Bronchial epithelial cell (primary cell): Measurements from ENCODE around the gene KMT5C. TPM values are rescaled to one million over a fixed set of nuclear protein-coding genes. Genes with fewer than 3 reads are reported as not detected.
A peak's percentile ranks its signal among the peaks of the same experiment; 100 is the strongest.

ENCODE experiments used
- DNase-seq: peaks from one replicate; pipeline ENCODE4 v3.0.0-alpha.2; 2010; ENCODE audit warnings: low read depth
- FAIRE-seq: peaks from 2 replicates; lab custom pipeline; 2011; peaks lifted over from hg19 to GRCh38; lab: Jason Lieb, UNC
- H3K27me3 ChIP-seq: 2 replicates; pipeline ENCODE4 v1.5.1; 2011; ENCODE audit warnings: low read length; ENCODE audit not compliant: control insufficient read depth, insufficient read depth
- H3K36me3 ChIP-seq: 2 replicates; pipeline ENCODE4 v1.5.1; 2011; ENCODE audit warnings: low read length; ENCODE audit not compliant: control insufficient read depth, insufficient read depth
- H3K4me3 ChIP-seq: 2 replicates; pipeline ENCODE4 v1.5.1; 2011; ENCODE audit warnings: mild to moderate bottlenecking, low read depth, low read length, control low read depth
- CTCF ChIP-seq: IDR thresholded peaks from 2 replicates; pipeline ENCODE4 v1.5.1; 2011; ENCODE audit warnings: mild to moderate bottlenecking, moderate library complexity, low read length, control low read depth, inconsistent platforms; ENCODE audit not compliant: insufficient read depth, severe bottlenecking
- total RNA-seq: library from RNA; depleted of rRNA; stranded (reverse); fragments of >200 nt; gene quantifications from 2 replicates; pipeline ENCODE4 v1.2.1, GENCODE V29; 2014

KMT5C gene
- total RNA-seq, 1 donor from 2014 or later, result 5.3 TPM

- peaks cover 4% of the 10 kb centered on the region for H3K27me3 ChIP-seq
- DNase-seq, result peak; percentile 55
- no peak overlapping the region for H3K4me3 ChIP-seq
- TF ChIP-seq CTCF, result no peak
- FAIRE-seq, result peak; percentile 64
- peaks cover 3% of the 10 kb centered on the region for H3K36me3 ChIP-seq
Observed at GRCh38 chr19:55352040-55352439, 12.4 kb downstream of the KMT5C start.

GRCh38 chr19:55352549-55353145 lies 13.0 kb downstream of the KMT5C start:
- no peak for TF ChIP-seq CTCF
- Histone ChIP-seq H3K36me3 (no peaks in the 10 kb centered on the region), H3K4me3 (no peak overlapping the region), H3K27me3 (peaks cover 4% of the 10 kb centered on the region)
- no peak for FAIRE-seq
- no peak for DNase-seq

GRCh38 chr19:55353356-55353802 lies 13.7 kb downstream of the KMT5C start:
- H3K4me3 ChIP-seq, result peak overlapping the region; percentile 56
- TF ChIP-seq CTCF, result no peak
- FAIRE-seq (no peak), DNase-seq (no peak)
- H3K27me3 ChIP-seq, result peaks cover 4% of the 10 kb centered on the region
- no peaks in the 10 kb centered on the region for H3K36me3 ChIP-seq

- peak overlapping the region; percentile 56 for H3K4me3 ChIP-seq
- DNase-seq (peak; percentile 40), FAIRE-seq (no peak)
- H3K36me3 ChIP-seq, result no peaks in the 10 kb centered on the region
- no peak for TF ChIP-seq CTCF
- peaks cover 4% of the 10 kb centered on the region for H3K27me3 ChIP-seq
Observed at GRCh38 chr19:55353803-55354697, 14.4 kb downstream of the KMT5C start.

GRCh38 chr19:55354698-55355212 lies 15.1 kb downstream of the KMT5C start, which contains the start of gene COX6B2:
TSS of gene COX6B2 (minus strand) at chr19:55354719. CDS start at chr19:55354521, 198 bp downstream.
- peak within 1 kb of the TSS; percentile 56 for H3K4me3 ChIP-seq
- H3K36me3 ChIP-seq, result no peaks in the 10 kb centered on the region
- no peak for FAIRE-seq
- H3K27me3 ChIP-seq, result peaks cover 4% of the 10 kb centered on the region
- no peak for DNase-seq
- TF ChIP-seq CTCF, result no peak
